GM21423 (cell line): Measurements from ENCODE around the gene STPG1.

Experiments used
- ATAC-seq: cut with Tn5 transposase; IDR thresholded peaks from one replicate; pipeline ENCODE4 v1.9.1; 2021; ENCODE audit warnings: mild to moderate bottlenecking, moderate library complexity; ENCODE audit not compliant: unreplicated experiment

The STPG1 gene

GRCh38 chr1:24319962-24320361 is 93.6 kb downstream of the STPG1 start:
- ATAC-seq, result no peak

DNA sequence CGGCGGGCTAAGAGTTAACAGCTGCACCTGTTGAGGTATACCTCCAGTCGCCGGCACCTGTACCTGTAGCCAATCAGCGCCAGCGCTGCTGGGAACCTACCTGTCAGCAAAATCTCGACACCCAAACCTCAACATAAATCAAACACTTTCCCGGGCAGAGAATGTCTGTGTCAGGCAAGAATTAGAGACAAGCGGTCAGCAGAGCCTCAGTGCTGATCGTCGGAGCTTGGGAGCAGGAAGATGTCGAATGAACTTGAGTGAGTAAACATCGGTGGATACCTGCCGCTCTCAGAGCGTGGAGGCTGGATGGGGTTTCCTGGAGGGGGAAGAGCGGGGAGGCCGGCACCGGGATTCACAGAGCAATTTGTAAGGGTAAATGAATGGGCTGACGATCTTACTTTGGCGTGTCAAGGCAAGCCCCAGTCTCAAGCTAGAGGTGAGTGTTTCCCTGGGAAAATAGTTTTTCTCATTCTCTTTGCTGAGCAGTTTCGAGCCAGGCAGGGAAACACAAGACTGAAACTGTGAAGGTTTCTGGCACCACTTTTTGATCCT is 94.2 kb downstream of the STPG1 start, which contains the start of gene GRHL3:
GRHL3 (plus strand) TSS at position 46 of the 552 bp plus-strand sequence; CDS start at position 241, 195 bp downstream.
- no peak for ATAC-seq

DNA sequence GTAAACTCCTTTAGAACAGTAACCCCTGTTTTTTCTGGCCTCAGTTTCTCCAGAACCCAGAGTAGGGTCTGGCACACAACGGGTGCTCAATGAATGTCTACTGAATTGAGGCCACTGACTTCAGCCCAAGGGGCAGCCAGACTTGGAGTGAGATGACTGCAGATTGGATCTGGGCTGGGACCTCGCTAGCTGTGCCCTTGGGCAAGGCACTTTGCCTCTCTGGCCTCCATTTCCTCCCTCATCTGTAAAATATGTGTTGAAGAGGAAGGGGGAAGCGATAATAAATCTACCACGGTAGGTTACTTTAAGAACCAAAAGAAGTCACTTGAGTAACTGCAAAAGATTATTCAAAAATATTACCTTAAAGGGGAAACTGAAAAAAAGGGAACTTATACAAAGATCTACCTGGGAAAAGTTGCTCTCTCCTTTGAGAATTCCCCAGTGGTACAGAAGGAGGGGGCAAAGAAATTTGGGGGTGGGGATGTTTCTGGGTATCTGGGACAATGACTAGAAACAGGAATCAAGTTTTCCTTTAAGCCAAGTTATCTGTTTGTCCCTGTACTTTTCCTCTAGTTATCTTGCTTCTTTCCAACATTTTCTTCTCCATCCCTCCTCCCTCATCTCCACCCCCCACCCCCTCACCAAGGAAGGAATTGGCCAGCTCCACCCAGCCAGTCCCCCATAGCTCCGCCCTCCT is 94.8 kb downstream of the STPG1 start:
- ATAC-seq, result no peak

- ATAC-seq, result no peak
These were observed 95.5 kb downstream of the STPG1 start for GRCh38 chr1:24317956-24318614.

- no peak for ATAC-seq
These were observed 96.5 kb downstream of the STPG1 start for GRCh38 chr1:24317081-24317480.

GRCh38 chr1:24316645-24317044 is 96.9 kb downstream of the STPG1 start:
- ATAC-seq, result no peak

- no peak for ATAC-seq
These were observed 98.2 kb downstream of the STPG1 start for GRCh38 chr1:24315391-24315790.

GRCh38 chr1:24311741-24312140 is 101.8 kb downstream of the STPG1 start:
- ATAC-seq, result no peak

DNA sequence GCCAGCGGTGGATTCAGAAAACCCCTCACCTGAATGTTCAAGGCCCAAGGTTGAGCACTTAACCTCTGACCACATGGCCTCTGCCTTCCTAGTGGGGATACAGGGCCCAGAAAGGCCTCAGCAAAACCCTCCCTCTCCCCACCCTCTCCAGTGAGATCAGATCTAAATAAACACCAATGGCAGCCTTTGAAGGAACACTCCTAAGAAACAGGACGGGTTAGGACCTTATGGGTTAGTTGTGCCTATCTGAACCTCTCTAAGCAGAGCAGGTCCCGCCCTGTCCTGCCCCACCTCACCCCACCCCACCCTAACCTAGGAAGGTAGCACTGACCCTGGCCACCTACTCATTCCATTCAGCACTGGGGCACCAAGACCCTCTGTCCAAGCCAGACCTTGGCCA is 102.3 kb downstream of the STPG1 start:
- ATAC-seq, result no peak

DNA sequence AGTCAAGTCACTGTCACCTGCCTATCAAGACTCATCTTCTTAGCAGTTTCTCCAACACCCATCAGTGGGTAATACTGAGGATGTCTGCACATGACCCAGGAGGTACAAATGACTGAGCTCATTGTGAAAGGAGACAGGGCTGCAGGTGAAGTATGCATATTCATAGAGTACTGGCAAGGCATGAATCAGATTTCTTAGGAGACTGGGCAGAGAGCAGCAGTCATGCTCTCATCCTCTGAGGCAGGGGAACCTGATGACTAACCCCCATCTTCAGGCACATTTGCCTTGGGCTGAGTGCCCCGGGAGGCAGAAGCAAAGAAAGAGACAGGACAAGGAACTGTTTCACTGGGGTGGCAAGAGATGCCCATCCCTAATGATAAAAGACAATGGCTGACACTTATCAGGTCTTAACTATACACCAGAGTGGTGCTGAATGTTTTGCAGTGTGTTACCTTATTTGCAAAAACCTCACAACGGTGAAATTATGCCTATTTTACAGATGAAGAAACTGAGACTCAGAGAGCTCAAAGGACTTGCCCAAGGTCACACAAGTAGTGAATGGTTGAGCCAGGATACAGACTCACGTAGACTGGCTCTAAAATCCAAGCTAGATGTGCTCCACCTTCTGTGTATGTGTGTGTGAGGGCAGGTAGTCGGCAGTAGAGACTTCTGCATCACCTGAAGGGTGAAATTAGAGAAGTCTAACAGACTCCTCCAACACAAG is 103.7 kb downstream of the STPG1 start:
- no peak for ATAC-seq

DNA sequence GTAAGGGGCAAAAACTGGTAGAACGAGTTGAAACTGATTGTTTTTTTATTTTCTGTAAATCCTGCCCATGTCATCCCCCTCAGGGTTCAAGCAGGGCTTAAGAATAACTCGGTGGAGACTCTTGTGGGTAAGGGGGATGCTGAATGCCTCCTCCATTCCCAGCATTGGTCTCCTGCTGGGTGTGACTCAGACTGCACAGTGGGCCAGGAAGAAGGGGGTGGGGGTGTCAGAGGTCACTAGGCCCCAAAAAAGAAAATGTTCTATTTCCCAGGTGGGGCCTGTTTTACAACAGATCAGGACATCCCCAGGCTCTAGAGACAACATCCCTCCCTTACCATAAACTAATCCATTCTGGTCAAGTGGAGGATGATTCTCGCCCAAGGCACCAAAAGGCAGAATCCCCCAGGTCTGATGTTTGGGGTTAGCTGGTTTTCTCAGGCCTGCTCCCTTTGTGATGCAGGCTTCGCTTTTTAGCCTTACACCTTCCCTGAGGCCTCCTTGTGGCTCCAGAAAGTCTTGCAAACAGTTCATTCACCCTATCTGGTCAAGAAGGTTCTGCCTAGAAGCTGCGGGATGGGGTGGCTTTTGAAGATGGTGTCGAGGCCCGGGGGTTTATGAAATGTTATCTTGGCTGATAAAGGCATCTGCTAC is 105.1 kb downstream of the STPG1 start:
- ATAC-seq, result no peak
